ENCODE results near the gene TMED8. TPM values are rescaled to one million over a fixed set of nuclear protein-coding genes. Genes with fewer than 3 reads are reported as not detected.

TMED8 gene
- total RNA-seq, 2 donors from 2014 or later: 13.2 to 16.0 TPM

- H3K9me3 ChIP-seq (ENCODE audit: control insufficient read depth, low read length, poor library complexity, severe bottlenecking): no peaks in the 10 kb centered on the region
- no peaks in the 10 kb centered on the region for H3K36me3 Mint-ChIP-seq (ENCODE audit: low read depth)
Observed at GRCh38 chr14:77314043-77314442, 62.9 kb downstream of the TMED8 start.

GRCh38 chr14:77313371-77313770, 63.5 kb downstream of the TMED8 start:
- H3K9me3 ChIP-seq (ENCODE audit: control insufficient read depth, low read length, poor library complexity, severe bottlenecking): no peaks in the 10 kb centered on the region
- H3K27me3 Mint-ChIP-seq: no peaks in the 10 kb centered on the region
- ATAC-seq: no peak
- no peaks in the 10 kb centered on the region for H3K36me3 Mint-ChIP-seq (ENCODE audit: low read depth)
- H3K4me3 Mint-ChIP-seq: no peak overlapping the region
- H3K4me1 Mint-ChIP-seq: no peaks in the 10 kb centered on the region
- DNase-seq: no peak
- H3K27ac Mint-ChIP-seq: no peak overlapping the region

More at GRCh38 chr14:77314043-77314442, 62.9 kb downstream of the TMED8 start:
- DNase-seq (no peak), ATAC-seq (no peak)
- Mint-ChIP-seq H3K4me1 (no peaks in the 10 kb centered on the region), H3K27me3 (no peaks in the 10 kb centered on the region), H3K4me3 (no peak overlapping the region), H3K27ac (no peak overlapping the region)

- no peak overlapping the region for H3K27ac Mint-ChIP-seq
- no peaks in the 10 kb centered on the region for H3K4me1 Mint-ChIP-seq
- H3K9me3 ChIP-seq (ENCODE audit: control insufficient read depth, low read length, poor library complexity, severe bottlenecking): no peaks in the 10 kb centered on the region
- no peaks in the 10 kb centered on the region for H3K27me3 Mint-ChIP-seq
- DNase-seq (no peak), ATAC-seq (no peak)
- no peak overlapping the region for H3K4me3 Mint-ChIP-seq
- no peaks in the 10 kb centered on the region for H3K36me3 Mint-ChIP-seq (ENCODE audit: low read depth)
Observed at GRCh38 chr14:77311217-77311616, 65.7 kb downstream of the TMED8 start.

GRCh38 chr14:77310026-77310425, 66.9 kb downstream of the TMED8 start:
- no peak for DNase-seq
- Mint-ChIP-seq H3K4me1 (no peaks in the 10 kb centered on the region), H3K27ac (no peak overlapping the region), H3K27me3 (no peaks in the 10 kb centered on the region), H3K4me3 (no peak overlapping the region), H3K36me3 (ENCODE audit: low read depth) (no peaks in the 10 kb centered on the region)
- ATAC-seq: no peak
- no peaks in the 10 kb centered on the region for H3K9me3 ChIP-seq (ENCODE audit: control insufficient read depth, low read length, poor library complexity, severe bottlenecking)

- Mint-ChIP-seq H3K4me1 (no peaks in the 10 kb centered on the region), H3K36me3 (ENCODE audit: low read depth) (peaks cover 4% of the 10 kb centered on the region), H3K27me3 (no peaks in the 10 kb centered on the region), H3K4me3 (no peak overlapping the region), H3K27ac (no peak overlapping the region)
- DNase-seq (no peak), ATAC-seq (no peak)
- no peaks in the 10 kb centered on the region for H3K9me3 ChIP-seq (ENCODE audit: control insufficient read depth, low read length, poor library complexity, severe bottlenecking)
Observed at GRCh38 chr14:77309131-77309530, 67.8 kb downstream of the TMED8 start.

GRCh38 chr14:77306851-77307496, 69.9 kb downstream of the TMED8 start:
- Mint-ChIP-seq H3K4me1 (peaks cover 6% of the 10 kb centered on the region), H3K36me3 (ENCODE audit: low read depth) (peaks cover 8% of the 10 kb centered on the region), H3K27ac (no peak overlapping the region), H3K4me3 (no peak overlapping the region), H3K27me3 (no peaks in the 10 kb centered on the region)
- ATAC-seq (peak; percentile 49), DNase-seq (no peak)
- H3K9me3 ChIP-seq (ENCODE audit: control insufficient read depth, low read length, poor library complexity, severe bottlenecking): no peaks in the 10 kb centered on the region

- DNase-seq: no peak
- no peaks in the 10 kb centered on the region for H3K27me3 Mint-ChIP-seq
- H3K4me3 Mint-ChIP-seq: no peak overlapping the region
- no peak overlapping the region for H3K27ac Mint-ChIP-seq
- H3K36me3 Mint-ChIP-seq (ENCODE audit: low read depth): peaks cover 8% of the 10 kb centered on the region
- H3K4me1 Mint-ChIP-seq: peaks cover 6% of the 10 kb centered on the region
- no peak for ATAC-seq
- no peaks in the 10 kb centered on the region for H3K9me3 ChIP-seq (ENCODE audit: control insufficient read depth, low read length, poor library complexity, severe bottlenecking)
Observed at GRCh38 chr14:77306416-77306815, 70.5 kb downstream of the TMED8 start.

GRCh38 chr14:77305696-77306095, 71.2 kb downstream of the TMED8 start:
- no peaks in the 10 kb centered on the region for H3K9me3 ChIP-seq (ENCODE audit: control insufficient read depth, low read length, poor library complexity, severe bottlenecking)

GRCh38 chr14:77303417-77304156, 73.3 kb downstream of the TMED8 start:
- Mint-ChIP-seq H3K4me1 (peaks cover 6% of the 10 kb centered on the region), H3K27ac (no peak overlapping the region), H3K36me3 (ENCODE audit: low read depth) (peaks cover 9% of the 10 kb centered on the region), H3K4me3 (peak overlapping the region; percentile 41), H3K27me3 (no peaks in the 10 kb centered on the region)
- ATAC-seq (peak; percentile 54), DNase-seq (no peak)
- no peaks in the 10 kb centered on the region for H3K9me3 ChIP-seq (ENCODE audit: control insufficient read depth, low read length, poor library complexity, severe bottlenecking)

More at GRCh38 chr14:77305696-77306095, 71.2 kb downstream of the TMED8 start:
- DNase-seq: no peak
- Mint-ChIP-seq H3K27me3 (no peaks in the 10 kb centered on the region), H3K36me3 (ENCODE audit: low read depth) (peaks cover 8% of the 10 kb centered on the region), H3K27ac (no peak overlapping the region), H3K4me1 (peaks cover 6% of the 10 kb centered on the region), H3K4me3 (no peak overlapping the region)
- ATAC-seq: no peak

GRCh38 chr14:77302926-77303325, 74.0 kb downstream of the TMED8 start:
- H3K36me3 Mint-ChIP-seq (ENCODE audit: low read depth): peaks cover 12% of the 10 kb centered on the region
- ATAC-seq (peak; percentile 57), DNase-seq (no peak)
- H3K27ac Mint-ChIP-seq: no peak overlapping the region
- peaks cover 12% of the 10 kb centered on the region for H3K4me1 Mint-ChIP-seq
- H3K4me3 Mint-ChIP-seq: no peak overlapping the region
- no peaks in the 10 kb centered on the region for H3K27me3 Mint-ChIP-seq
- no peaks in the 10 kb centered on the region for H3K9me3 ChIP-seq (ENCODE audit: control insufficient read depth, low read length, poor library complexity, severe bottlenecking)

- Mint-ChIP-seq H3K27me3 (no peaks in the 10 kb centered on the region), H3K36me3 (ENCODE audit: low read depth) (peaks cover 20% of the 10 kb centered on the region), H3K4me3 (no peak overlapping the region), H3K4me1 (peaks cover 14% of the 10 kb centered on the region), H3K27ac (peak overlapping the region; percentile 51)
- DNase-seq (peak in 2 of 3 donors; percentile 18 to 32), ATAC-seq (no peak)
- no peaks in the 10 kb centered on the region for H3K9me3 ChIP-seq (ENCODE audit: control insufficient read depth, low read length, poor library complexity, severe bottlenecking)
Observed at GRCh38 chr14:77301103-77301502, 75.8 kb downstream of the TMED8 start.

GRCh38 chr14:77299771-77300170, 77.1 kb downstream of the TMED8 start:
- ATAC-seq: no peak
- no peak overlapping the region for H3K27ac Mint-ChIP-seq
- no peaks in the 10 kb centered on the region for H3K27me3 Mint-ChIP-seq
- DNase-seq: no peak
- H3K9me3 ChIP-seq (ENCODE audit: control insufficient read depth, low read length, poor library complexity, severe bottlenecking): no peaks in the 10 kb centered on the region
- peaks cover 17% of the 10 kb centered on the region for H3K4me1 Mint-ChIP-seq
- peaks cover 25% of the 10 kb centered on the region for H3K36me3 Mint-ChIP-seq (ENCODE audit: low read depth)
- H3K4me3 Mint-ChIP-seq: no peak overlapping the region

- ATAC-seq (no peak), DNase-seq (no peak)
- H3K27ac Mint-ChIP-seq: no peak overlapping the region
- no peaks in the 10 kb centered on the region for H3K27me3 Mint-ChIP-seq
- H3K9me3 ChIP-seq (ENCODE audit: control insufficient read depth, low read length, poor library complexity, severe bottlenecking): no peaks in the 10 kb centered on the region
- H3K36me3 Mint-ChIP-seq (ENCODE audit: low read depth): peaks cover 17% of the 10 kb centered on the region
- H3K4me3 Mint-ChIP-seq: no peak overlapping the region
- H3K4me1 Mint-ChIP-seq: peaks cover 11% of the 10 kb centered on the region
Observed at GRCh38 chr14:77296906-77297305, 80.0 kb downstream of the TMED8 start.

- Mint-ChIP-seq H3K4me3 (no peak overlapping the region), H3K27ac (no peak overlapping the region), H3K4me1 (peaks cover 11% of the 10 kb centered on the region), H3K36me3 (ENCODE audit: low read depth) (peaks cover 17% of the 10 kb centered on the region), H3K27me3 (no peaks in the 10 kb centered on the region)
- H3K9me3 ChIP-seq (ENCODE audit: control insufficient read depth, low read length, poor library complexity, severe bottlenecking): no peaks in the 10 kb centered on the region
- ATAC-seq (no peak), DNase-seq (no peak)
Observed at GRCh38 chr14:77296155-77296554, 80.7 kb downstream of the TMED8 start.
